Keratinocyte (primary cell): ENCODE measurements around the gene BRD3OS. TPM values are rescaled to one million over a fixed set of nuclear protein-coding genes. Genes with fewer than 3 reads are reported as not detected.

Experiments
- DNase-seq: peaks from one replicate; pipeline ENCODE4 v3.0.0-alpha.2; 2011; ENCODE audit warnings: low read depth, missing footprints, low spot score
- FAIRE-seq: peaks from 2 replicates; lab custom pipeline; 2011; peaks lifted over from hg19 to GRCh38; lab: Jason Lieb, UNC
- H2AFZ ChIP-seq: 2 replicates; pipeline ENCODE4 v1.6.0; 2012; ENCODE audit warnings: low read length, control low read depth, inconsistent platforms; ENCODE audit not compliant: control insufficient read depth
- H3K27ac ChIP-seq: 2 replicates; pipeline ENCODE4 v1.5.1; 2011; ENCODE audit warnings: low read length; ENCODE audit not compliant: control insufficient read depth, insufficient read depth
- H3K27me3 ChIP-seq: 3 replicates; pipeline ENCODE4 v1.6.0; 2011; ENCODE audit warnings: low read length; ENCODE audit not compliant: control insufficient read depth, insufficient read depth; ENCODE audit errors: extremely low read depth
- H3K36me3 ChIP-seq, 2 experiments: 2 replicates in 1 of 2; 3 replicates in 1 of 2; pipeline ENCODE4 v1.5.1; 2011; ENCODE audit warnings: low read length in 2 of 2, mild to moderate bottlenecking in 1 of 2; ENCODE audit not compliant: control insufficient read depth in 2 of 2, insufficient read depth in 2 of 2; ENCODE audit errors: extremely low read depth in 1 of 2
- H3K4me1 ChIP-seq: 3 replicates; pipeline ENCODE4 v1.5.1; 2011; ENCODE audit warnings: low read length; ENCODE audit not compliant: control insufficient read depth, insufficient read depth; ENCODE audit errors: extremely low read depth
- H3K4me2 ChIP-seq: 3 replicates; pipeline ENCODE4 v1.6.0; 2011; ENCODE audit warnings: low read depth, low read length; ENCODE audit not compliant: control insufficient read depth, insufficient read depth; ENCODE audit errors: extremely low read depth
- H3K4me3 ChIP-seq, 3 experiments: fragments of 200-600 bp in 1 of 3; sonication (generic) in 1 of 3; 2 replicates in 2 of 3; 3 replicates in 1 of 3; pipeline ENCODE4 v1.5.1; 2011 to 2016; ENCODE audit warnings: low read length in 3 of 3, mild to moderate bottlenecking in 3 of 3, control low read depth in 2 of 3, inconsistent platforms in 1 of 3, low read depth in 1 of 3, mixed read lengths in 1 of 3, mixed run types in 1 of 3, moderate library complexity in 1 of 3; ENCODE audit not compliant: control insufficient read depth in 2 of 3, insufficient read depth in 2 of 3; ENCODE audit errors: extremely low read depth in 1 of 3
- H3K79me2 ChIP-seq: 2 replicates; pipeline ENCODE4 v1.6.0; 2012; ENCODE audit warnings: low read length; ENCODE audit not compliant: control insufficient read depth, insufficient read depth
- H3K9ac ChIP-seq: 3 replicates; pipeline ENCODE4 v1.6.0; 2011; ENCODE audit warnings: low read length; ENCODE audit not compliant: control insufficient read depth, insufficient read depth; ENCODE audit errors: extremely low read depth
- H3K9me1 ChIP-seq: 3 replicates; pipeline ENCODE4 v1.6.0; 2011; ENCODE audit warnings: low read length; ENCODE audit not compliant: control insufficient read depth, insufficient read depth; ENCODE audit errors: extremely low read depth
- H3K9me3 ChIP-seq: 2 replicates; pipeline ENCODE4 v1.5.1; 2012; ENCODE audit warnings: low read depth, low read length; ENCODE audit not compliant: control insufficient read depth
- H4K20me1 ChIP-seq: 3 replicates; pipeline ENCODE4 v1.6.0; 2011; ENCODE audit warnings: low read length; ENCODE audit not compliant: control insufficient read depth, insufficient read depth; ENCODE audit errors: extremely low read depth
- EZH2 ChIP-seq: IDR thresholded peaks from one replicate; pipeline ENCODE4 v1.6.1; 2012; ENCODE audit warnings: inconsistent platforms, mild to moderate bottlenecking, low read length, moderate library complexity
- dilution Hi-C: fragments of 300-500 bp; cut with MboI; formaldehyde crosslinking; loops from one replicate; pipeline ENCODE4 v1.7.0; 2020; ENCODE audit warnings: low sequenced_read_pairs; ENCODE audit not compliant: extremely low pct_ligation_motif_present
- polyA plus RNA-seq, 5 experiments: library from polyadenylated mRNA; depleted of rRNA in 3 of 5; stranded (reverse) in 3 of 5; stranded (forward) in 1 of 5; unstranded in 1 of 5; fragments of >200 nt; gene quantifications; 1 replicate in 1 of 5; 2 replicates in 3 of 5; 3 replicates in 1 of 5; pipeline versions ENCODE4 v1.2.1 to v1.2.3, GENCODE V29; 2011 to 2012; ENCODE audit warnings: missing spikeins in 2 of 5, low read depth in 1 of 5, low replicate concordance in 1 of 5
- TF ChIP-seq, protein P1 (sequence below), 3 experiments: IDR thresholded peaks in 1 of 3; conservative IDR thresholded peaks in 1 of 3; optimal IDR thresholded peaks in 1 of 3; 2 replicates in 2 of 3; 3 replicates in 1 of 3; pipeline versions ENCODE3 to v1.5.1; 2011; ENCODE audit warnings: low read length in 3 of 3, mild to moderate bottlenecking in 3 of 3, moderate library complexity in 2 of 3, control low read depth in 1 of 3, inconsistent platforms in 1 of 3; ENCODE audit not compliant: insufficient read depth in 2 of 3; ENCODE audit errors: extremely low read depth in 1 of 3

Gene BRD3OS
- polyA plus RNA-seq, 1 donor (not counting 4 experiments of a cell fraction or from before 2014, with no cell fraction given): 8.5 TPM

DNA sequence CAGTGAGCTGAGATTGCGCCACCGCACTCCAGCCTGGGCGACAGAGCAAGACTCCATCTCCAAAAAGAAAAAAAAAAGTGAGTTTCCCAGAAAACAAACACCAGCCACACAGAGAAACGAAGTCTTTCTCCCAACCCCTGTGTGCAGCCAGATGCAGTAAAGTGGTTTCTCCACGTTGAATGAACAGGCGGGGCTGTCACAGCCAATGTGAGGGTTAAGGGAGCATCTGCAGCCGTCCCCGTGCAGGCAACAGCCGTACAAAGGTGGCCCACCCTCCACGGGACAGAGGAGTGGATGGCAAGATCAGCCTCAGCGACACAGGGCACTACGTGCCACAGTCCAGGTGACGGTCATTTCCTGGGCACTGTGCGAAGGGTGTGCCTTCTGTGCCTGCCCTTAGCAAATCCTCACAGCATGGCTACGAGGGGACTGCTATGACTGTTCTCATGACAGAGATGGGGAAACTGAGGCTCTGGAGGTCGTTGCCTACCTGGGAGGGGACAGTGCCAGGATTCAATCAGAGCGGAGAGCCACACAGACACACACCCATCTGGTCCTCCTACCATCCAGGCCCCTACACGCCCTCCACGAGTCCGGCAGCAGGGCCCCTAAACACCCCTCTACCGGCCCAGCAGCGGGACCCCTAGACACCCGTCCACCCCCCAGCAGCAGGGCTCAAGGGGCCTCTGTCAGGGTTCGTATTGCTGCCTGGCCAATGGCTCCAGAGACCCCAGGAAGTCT is 35.5 kb upstream of the BRD3OS start:
- Histone ChIP-seq H3K4me3 (peak overlapping the region in 2 of 3 experiments; percentile 56 to 78), H3K27me3 (no peaks in the 10 kb centered on the region), H3K9me3 (no peaks in the 10 kb centered on the region), H4K20me1 (peaks cover 29% of the 10 kb centered on the region), H3K9ac (peak overlapping the region; percentile 80), H2AFZ (no peak overlapping the region), H3K27ac (no peak overlapping the region), H3K36me3 (peaks cover 3 to 6% of the 10 kb centered on the region in 2 experiments), H3K9me1 (peaks cover 5% of the 10 kb centered on the region), H3K4me2 (peak overlapping the region; percentile 83), H3K4me1 (peaks cover 25% of the 10 kb centered on the region), H3K79me2 (peaks cover 71% of the 10 kb centered on the region)
- TF ChIP-seq, protein P1, sequence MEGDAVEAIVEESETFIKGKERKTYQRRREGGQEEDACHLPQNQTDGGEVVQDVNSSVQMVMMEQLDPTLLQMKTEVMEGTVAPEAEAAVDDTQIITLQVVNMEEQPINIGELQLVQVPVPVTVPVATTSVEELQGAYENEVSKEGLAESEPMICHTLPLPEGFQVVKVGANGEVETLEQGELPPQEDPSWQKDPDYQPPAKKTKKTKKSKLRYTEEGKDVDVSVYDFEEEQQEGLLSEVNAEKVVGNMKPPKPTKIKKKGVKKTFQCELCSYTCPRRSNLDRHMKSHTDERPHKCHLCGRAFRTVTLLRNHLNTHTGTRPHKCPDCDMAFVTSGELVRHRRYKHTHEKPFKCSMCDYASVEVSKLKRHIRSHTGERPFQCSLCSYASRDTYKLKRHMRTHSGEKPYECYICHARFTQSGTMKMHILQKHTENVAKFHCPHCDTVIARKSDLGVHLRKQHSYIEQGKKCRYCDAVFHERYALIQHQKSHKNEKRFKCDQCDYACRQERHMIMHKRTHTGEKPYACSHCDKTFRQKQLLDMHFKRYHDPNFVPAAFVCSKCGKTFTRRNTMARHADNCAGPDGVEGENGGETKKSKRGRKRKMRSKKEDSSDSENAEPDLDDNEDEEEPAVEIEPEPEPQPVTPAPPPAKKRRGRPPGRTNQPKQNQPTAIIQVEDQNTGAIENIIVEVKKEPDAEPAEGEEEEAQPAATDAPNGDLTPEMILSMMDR (optimal IDR thresholded peaks at IDR 0.05 in 1 of 3, IDR thresholded peaks at IDR 0.05 in 1 of 3, conservative IDR thresholded peaks at IDR 0.05 in 1 of 3; ENCODE audit: extremely low read depth in 1 of 3, insufficient read depth in 2 of 3, low read length in 3 of 3): no peak
- no peak for TF ChIP-seq EZH2
- FAIRE-seq: no peak
- dilution Hi-C loops: no loop called here
- DNase-seq: no peak

DNA sequence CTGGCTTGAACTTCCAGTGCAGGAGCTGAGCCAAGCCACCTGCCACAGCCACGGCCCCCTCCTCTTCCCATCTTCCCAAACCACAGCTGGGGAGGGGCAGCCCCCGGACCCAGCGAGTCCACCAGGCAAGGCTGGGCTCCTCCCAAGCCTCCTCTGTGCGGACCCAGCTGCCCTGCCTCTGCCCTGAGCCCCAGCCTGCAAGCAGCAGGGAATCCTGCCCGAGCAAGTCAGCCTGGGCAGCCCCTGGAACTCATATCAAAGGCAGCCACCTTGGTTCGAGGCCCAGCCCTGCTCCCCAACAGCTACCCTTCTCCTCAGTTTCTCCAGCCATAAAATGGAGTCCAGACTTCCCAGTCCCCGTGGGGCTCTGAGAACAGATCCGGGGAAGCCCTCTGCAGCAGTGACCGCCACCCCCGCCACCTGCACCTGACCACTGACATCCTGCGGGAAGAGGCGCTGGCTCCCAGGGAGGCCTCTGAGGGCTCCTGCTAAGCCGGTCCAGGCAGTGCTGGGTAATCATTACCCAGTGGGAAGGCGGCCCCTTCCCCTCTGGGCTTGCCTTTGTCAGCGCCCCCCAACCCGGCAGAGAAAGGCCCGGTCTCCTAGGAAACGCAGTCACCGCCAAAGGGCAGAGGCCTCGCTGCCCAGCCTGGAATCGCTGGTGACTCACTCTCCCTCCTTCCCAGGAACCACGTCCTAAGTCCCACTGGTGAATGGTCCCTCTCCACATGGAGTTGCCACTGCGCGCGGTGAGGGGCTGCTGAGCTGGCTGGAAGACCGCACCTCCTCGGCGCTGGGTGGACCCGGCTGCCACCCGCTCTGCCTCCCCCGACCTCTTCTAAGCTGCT is 34.7 kb upstream of the BRD3OS start:
- Histone ChIP-seq H3K27me3 (no peaks in the 10 kb centered on the region), H3K9me3 (no peaks in the 10 kb centered on the region), H2AFZ (no peak overlapping the region), H3K9me1 (peaks cover 5% of the 10 kb centered on the region), H3K9ac (peak overlapping the region; percentile 80), H4K20me1 (peaks cover 29% of the 10 kb centered on the region), H3K4me2 (peak overlapping the region; percentile 83), H3K27ac (peak overlapping the region; percentile 60), H3K79me2 (peaks cover 65% of the 10 kb centered on the region), H3K4me1 (peaks cover 25% of the 10 kb centered on the region), H3K4me3 (peak overlapping the region; percentile 56 to 78 (median 75)), H3K36me3 (peaks cover 3 to 6% of the 10 kb centered on the region in 2 experiments)
- DNase-seq (no peak), FAIRE-seq (peak; percentile 23)
- dilution Hi-C loops: no loop called here
- no peak for TF ChIP-seq EZH2
- TF ChIP-seq, protein P1 (optimal IDR thresholded peaks at IDR 0.05 in 1 of 3, IDR thresholded peaks at IDR 0.05 in 1 of 3, conservative IDR thresholded peaks at IDR 0.05 in 1 of 3; ENCODE audit: extremely low read depth in 1 of 3, insufficient read depth in 2 of 3, low read length in 3 of 3): no peak
